Activated T-helper 1 cell treated with anti-CD3 and anti-CD28 coated beads, Interleukin-12 subunit alpha, Interleukin-12 subunit beta, Interleukin-2, Interleukin-4 antibody, amounts not matched to agents 30 ng/mL and 10 ng/mL and 1 ng/mL, durations not matched to agents 14 hours and 24 hours and 36 hours (primary cell): ENCODE data around the gene PDIA6. TPM values are rescaled to one million over a fixed set of nuclear protein-coding genes. Genes with fewer than 3 reads are reported as not detected.

Source experiments
- DNase-seq: peaks from one replicate; pipeline ENCODE4 v3.0.0; 2021; ENCODE audit warnings: low spot score
- H3K27ac Mint-ChIP-seq: one replicate; pipeline ENCODE4 v1.8.0; 2021; ENCODE audit warnings: mild to moderate bottlenecking, mixed read lengths
- H3K27me3 Mint-ChIP-seq: one replicate; pipeline ENCODE4 v1.8.0; 2022; ENCODE audit warnings: mild to moderate bottlenecking, moderate library complexity, mixed read lengths; ENCODE audit not compliant: insufficient read depth
- H3K36me3 Mint-ChIP-seq: one replicate; pipeline ENCODE4 v1.8.0; 2021; ENCODE audit warnings: low read depth, mixed read lengths
- H3K4me1 Mint-ChIP-seq: one replicate; pipeline ENCODE4 v1.8.0; 2021; ENCODE audit warnings: low read depth, mixed read lengths
- H3K4me3 Mint-ChIP-seq: one replicate; pipeline ENCODE4 v1.8.0; 2021; ENCODE audit warnings: mild to moderate bottlenecking, moderate library complexity, mixed read lengths
- H3K9me3 Mint-ChIP-seq: one replicate; pipeline ENCODE4 v1.8.0; 2021; ENCODE audit warnings: mixed read lengths
- intact Hi-C: fragments of 100-400 bp; cut with micrococcal nuclease; formaldehyde crosslinking; loops from one replicate; pipeline ENCODE4 v1.15.1; 2024
- total RNA-seq: library from RNA; stranded (reverse); gene quantifications from 2 replicates; pipeline ENCODE4 v1.2.3, GENCODE V29; 2022

The PDIA6 gene
- total RNA-seq, 1 donor from 2014 or later = 173 TPM

DNA sequence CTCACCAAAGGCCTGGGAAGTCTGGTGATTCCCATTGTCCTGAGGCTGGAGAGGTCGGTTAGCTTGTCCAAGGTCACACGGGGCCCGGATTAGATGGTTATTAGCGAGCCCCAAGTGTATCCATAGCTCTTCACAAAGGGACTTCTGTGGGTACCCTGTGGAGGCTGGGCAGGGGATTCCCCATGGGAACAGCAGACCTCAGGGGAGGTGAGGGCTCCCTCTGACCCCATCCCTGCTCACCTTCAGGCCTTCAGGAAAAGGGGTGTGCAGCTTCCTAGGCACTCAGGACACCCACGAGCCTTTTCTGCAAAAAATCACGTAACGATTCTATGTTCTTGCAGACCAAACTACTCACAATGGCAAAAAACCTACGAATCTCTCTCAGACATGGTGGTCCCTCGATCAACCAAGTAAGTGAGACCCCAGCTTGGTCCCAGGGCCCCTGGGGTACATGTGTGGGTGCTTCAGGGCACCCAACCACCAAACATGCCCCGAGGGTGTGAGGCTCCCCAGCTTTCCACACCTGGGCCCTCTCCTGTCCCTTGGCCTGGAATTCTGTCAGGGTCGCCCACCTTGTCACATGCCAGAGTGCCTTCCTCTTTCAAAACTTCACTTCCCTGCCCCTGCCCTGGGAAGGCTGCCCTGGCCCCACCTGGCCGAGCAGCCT, 40.3 kb downstream of the PDIA6 start:
- no peak overlapping the region for H3K27ac Mint-ChIP-seq
- intact Hi-C loops = no loop called here
- no peaks in the 10 kb centered on the region for H3K27me3 Mint-ChIP-seq
- no peak for DNase-seq
- no peaks in the 10 kb centered on the region for H3K36me3 Mint-ChIP-seq
- H3K9me3 Mint-ChIP-seq = no peaks in the 10 kb centered on the region
- H3K4me3 Mint-ChIP-seq = no peak overlapping the region
- H3K4me1 Mint-ChIP-seq = no peaks in the 10 kb centered on the region

DNA sequence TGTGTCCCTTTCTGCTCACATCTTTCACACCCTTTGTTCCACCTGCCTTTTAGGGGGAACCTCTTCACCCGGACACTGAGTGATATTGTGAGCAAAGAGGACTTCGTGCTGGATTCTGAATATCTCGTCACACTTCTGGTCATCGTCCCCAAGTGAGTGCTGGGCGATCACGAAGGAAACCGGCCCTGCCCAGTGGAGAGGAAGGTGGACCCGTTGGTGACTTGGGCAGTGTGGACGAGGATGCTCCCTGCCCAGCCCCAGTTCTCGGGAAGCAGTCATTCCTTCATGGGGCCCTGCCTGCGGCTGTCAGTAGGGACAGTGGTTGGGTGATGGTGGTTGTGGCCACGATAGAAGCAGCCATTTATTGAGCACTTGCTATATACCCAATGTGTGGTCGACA, 40.8 kb downstream of the PDIA6 start:
- Mint-ChIP-seq H3K4me1 (no peaks in the 10 kb centered on the region), H3K9me3 (no peaks in the 10 kb centered on the region), H3K27ac (no peak overlapping the region), H3K36me3 (no peaks in the 10 kb centered on the region), H3K27me3 (no peaks in the 10 kb centered on the region), H3K4me3 (no peak overlapping the region)
- intact Hi-C loops = no loop called here
- DNase-seq = no peak

DNA sequence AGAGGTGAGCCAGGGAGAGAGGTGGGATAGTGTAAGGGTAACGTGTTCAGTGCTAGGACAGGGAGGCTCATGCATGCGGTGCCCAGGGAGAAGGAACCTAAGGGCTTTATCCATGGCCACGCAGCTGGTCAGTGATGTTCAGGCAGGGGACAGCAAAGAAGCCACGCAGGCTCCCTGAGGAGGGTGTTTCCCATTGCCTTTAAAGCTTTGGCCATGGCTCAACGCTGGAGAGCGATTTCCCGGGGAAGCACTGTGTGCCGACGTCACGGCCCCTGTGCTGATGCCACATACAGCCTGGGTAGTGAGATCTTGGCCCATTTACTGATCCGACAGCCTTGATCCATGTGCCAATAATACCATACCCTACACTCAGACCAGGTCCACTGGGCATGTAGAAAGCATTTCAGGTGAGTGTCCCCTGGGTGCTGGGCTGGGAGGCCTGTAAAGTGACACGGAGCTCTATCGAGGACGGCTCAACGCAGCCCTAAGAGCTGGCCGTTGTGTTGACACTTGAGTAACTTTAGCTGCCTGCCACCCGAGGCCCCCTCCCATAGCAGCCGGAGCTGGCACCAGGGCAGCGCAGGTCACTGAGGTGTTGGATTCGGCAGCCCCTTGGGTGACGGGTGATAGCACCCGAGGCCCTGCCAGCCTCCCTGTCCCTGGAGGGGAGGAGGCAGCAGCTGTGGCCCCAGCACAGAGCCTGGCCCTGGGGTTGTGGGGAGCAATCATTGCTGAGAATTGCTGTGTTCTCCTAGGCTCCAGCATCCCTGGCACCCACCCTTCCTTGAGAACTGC, 41.4 kb downstream of the PDIA6 start:
- Mint-ChIP-seq H3K27ac (no peak overlapping the region), H3K27me3 (no peaks in the 10 kb centered on the region), H3K4me3 (no peak overlapping the region), H3K36me3 (no peaks in the 10 kb centered on the region), H3K9me3 (no peaks in the 10 kb centered on the region), H3K4me1 (no peaks in the 10 kb centered on the region)
- no peak for DNase-seq
- intact Hi-C loops = no loop called here

DNA sequence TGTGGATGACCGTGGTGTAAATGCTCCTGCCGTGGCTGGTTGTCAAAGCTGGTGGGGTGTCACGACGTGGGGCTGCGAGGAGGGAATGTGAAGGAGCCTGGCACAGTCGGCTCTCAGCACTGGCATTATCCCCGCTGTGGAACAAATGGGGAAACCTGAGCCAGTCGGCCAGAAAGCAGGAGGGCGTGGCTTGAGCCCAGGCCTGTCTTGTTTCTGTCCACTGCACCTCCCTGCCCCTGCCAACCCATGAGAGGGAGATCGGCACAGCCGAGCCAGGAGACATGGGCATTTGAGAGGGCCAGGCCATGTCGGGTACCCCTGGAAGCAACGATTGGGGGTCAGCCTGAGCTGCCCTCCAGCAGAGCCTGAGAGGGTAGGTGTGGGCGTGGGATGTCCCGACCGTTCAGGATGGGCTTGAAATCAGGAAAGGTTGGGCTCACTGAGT, 44.5 kb downstream of the PDIA6 start:
- H3K27ac Mint-ChIP-seq = no peak overlapping the region
- H3K4me1 Mint-ChIP-seq = no peaks in the 10 kb centered on the region
- no peaks in the 10 kb centered on the region for H3K9me3 Mint-ChIP-seq
- no peaks in the 10 kb centered on the region for H3K27me3 Mint-ChIP-seq
- DNase-seq = no peak
- H3K36me3 Mint-ChIP-seq = no peaks in the 10 kb centered on the region
- no peak overlapping the region for H3K4me3 Mint-ChIP-seq
- intact Hi-C loops = no loop called here

DNA sequence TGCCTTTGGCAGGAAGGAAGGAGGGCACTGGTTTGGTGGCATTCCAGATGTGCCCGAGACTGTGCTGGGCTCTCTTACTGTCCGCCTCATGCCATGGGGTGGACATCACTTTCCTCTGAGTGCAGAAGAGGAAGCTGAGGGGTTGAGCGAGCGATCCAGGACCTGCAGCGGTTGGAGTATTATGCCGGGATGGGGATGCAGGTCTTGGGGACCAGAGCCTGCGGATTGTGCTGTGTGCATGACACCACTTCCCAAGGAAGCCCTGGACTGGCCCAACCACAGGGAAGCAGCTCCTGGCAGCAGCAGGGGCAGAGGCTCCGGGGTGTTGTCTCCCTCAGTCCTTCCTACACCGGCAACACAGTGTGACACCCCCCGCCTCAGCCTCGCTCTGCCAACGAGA, 46.7 kb downstream of the PDIA6 start:
- Mint-ChIP-seq H3K4me3 (no peak overlapping the region), H3K4me1 (no peaks in the 10 kb centered on the region), H3K27me3 (no peaks in the 10 kb centered on the region), H3K9me3 (no peaks in the 10 kb centered on the region), H3K36me3 (no peaks in the 10 kb centered on the region), H3K27ac (no peak overlapping the region)
- intact Hi-C loops = no loop called here
- DNase-seq = no peak

DNA sequence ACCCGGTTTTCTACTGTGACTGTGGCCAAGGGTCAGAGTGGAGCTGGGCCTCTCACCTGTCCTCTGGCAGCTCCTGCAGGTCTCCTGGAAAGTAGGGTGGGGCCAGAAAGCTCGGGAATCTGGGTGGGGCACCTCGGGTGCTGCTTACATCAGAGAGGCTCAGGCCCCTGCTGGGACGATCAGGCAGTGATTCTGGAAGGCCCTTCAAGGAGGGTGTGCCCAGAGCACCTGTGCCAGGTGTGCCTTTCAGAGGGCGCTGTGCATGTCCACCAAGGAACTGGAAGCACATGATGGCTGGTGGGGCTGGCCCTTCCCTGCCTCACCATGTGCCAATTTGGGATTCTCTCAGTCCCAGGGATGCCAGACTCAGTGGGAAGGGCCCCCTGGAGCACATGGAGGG, 47.1 kb downstream of the PDIA6 start:
- Mint-ChIP-seq H3K4me3 (no peak overlapping the region), H3K27me3 (no peaks in the 10 kb centered on the region), H3K9me3 (no peaks in the 10 kb centered on the region), H3K36me3 (no peaks in the 10 kb centered on the region), H3K4me1 (no peaks in the 10 kb centered on the region), H3K27ac (no peak overlapping the region)
- intact Hi-C loops = no loop called here
- no peak for DNase-seq

DNA sequence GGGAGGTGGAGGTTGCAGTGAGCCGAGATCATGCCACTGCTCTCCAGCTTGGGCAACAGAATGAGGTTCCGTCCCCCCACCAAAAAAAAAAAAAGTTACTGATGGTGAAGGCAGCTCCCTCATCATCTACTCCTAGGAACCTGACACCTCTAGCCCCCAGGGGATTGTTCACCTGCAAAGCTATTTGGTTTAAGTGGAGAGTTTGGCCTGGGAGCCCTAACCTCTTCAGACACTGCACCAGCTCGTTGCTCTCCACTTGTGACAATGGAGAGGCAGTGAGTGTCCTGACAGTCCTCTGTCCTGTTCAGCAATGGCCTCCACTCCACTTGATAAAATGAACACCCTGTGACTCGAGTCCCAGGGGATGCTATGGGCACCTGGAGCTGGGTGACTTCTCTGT, 47.7 kb downstream of the PDIA6 start:
- Mint-ChIP-seq H3K4me3 (no peak overlapping the region), H3K27me3 (no peaks in the 10 kb centered on the region), H3K9me3 (no peaks in the 10 kb centered on the region), H3K27ac (no peak overlapping the region), H3K36me3 (no peaks in the 10 kb centered on the region), H3K4me1 (no peaks in the 10 kb centered on the region)
- no peak for DNase-seq
- intact Hi-C loops = no loop called here

DNA sequence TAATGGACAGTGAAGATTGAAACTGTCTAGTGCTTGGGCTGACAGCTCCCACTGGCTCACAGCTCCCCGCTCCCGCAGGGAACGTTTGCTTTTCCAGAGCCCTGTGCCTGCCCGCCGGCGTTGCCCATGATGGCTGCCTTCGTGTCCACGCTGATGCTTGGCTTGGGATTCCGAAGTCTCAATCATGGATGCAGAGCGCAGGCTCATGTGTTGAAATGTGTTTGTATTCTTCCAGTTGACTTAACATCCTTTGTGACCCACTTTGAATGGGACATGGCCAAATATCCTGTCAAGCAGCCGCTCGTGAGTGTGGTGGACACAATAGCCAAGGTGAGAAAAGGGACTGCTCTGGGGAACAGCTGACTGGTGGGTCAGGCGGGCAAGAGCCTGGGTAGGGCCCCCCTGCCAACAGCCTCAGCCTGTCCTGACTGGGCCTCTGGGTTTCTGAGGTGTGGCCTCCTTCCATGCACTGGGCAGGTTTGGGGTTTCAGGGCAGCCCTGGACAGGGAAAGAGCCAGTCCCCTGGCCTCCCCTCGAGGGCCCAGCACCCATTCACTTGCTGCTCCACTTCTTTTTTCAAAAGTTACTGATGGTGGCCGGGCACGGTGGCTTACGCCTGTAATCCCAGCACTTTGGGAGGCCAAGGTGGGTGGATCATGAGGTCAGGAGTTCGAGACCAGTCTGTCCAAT, 48.3 kb downstream of the PDIA6 start:
- no peak for DNase-seq
- Mint-ChIP-seq H3K27me3 (no peaks in the 10 kb centered on the region), H3K36me3 (no peaks in the 10 kb centered on the region)

DNA sequence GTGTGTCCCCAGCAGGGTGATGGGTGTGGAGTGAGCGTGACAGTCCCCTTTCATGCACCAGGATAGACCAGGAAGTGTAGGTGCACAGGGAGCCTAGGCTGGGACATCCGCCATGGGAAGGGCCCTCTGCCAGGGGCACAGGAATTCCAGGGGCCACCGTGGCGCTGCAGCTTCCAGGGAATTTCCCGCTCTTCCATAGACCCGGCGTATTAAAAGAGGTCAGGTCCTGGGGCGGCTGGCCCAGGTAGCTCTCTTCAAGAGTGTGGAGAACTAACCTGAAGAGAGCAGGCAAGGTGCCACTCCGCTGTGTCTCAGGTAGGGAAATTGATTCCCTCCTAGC, 49.2 kb downstream of the PDIA6 start:
- Mint-ChIP-seq H3K27ac (no peak overlapping the region), H3K36me3 (no peaks in the 10 kb centered on the region), H3K4me1 (no peaks in the 10 kb centered on the region), H3K27me3 (no peaks in the 10 kb centered on the region), H3K4me3 (no peak overlapping the region), H3K9me3 (no peaks in the 10 kb centered on the region)
- DNase-seq = no peak
- intact Hi-C loops = no loop called here

More for the DNA sequence above, 48.3 kb downstream of the PDIA6 start:
- Mint-ChIP-seq H3K9me3 (no peaks in the 10 kb centered on the region), H3K4me1 (no peaks in the 10 kb centered on the region), H3K27ac (no peak overlapping the region), H3K4me3 (no peak overlapping the region)
- intact Hi-C loops = no loop called here

DNA sequence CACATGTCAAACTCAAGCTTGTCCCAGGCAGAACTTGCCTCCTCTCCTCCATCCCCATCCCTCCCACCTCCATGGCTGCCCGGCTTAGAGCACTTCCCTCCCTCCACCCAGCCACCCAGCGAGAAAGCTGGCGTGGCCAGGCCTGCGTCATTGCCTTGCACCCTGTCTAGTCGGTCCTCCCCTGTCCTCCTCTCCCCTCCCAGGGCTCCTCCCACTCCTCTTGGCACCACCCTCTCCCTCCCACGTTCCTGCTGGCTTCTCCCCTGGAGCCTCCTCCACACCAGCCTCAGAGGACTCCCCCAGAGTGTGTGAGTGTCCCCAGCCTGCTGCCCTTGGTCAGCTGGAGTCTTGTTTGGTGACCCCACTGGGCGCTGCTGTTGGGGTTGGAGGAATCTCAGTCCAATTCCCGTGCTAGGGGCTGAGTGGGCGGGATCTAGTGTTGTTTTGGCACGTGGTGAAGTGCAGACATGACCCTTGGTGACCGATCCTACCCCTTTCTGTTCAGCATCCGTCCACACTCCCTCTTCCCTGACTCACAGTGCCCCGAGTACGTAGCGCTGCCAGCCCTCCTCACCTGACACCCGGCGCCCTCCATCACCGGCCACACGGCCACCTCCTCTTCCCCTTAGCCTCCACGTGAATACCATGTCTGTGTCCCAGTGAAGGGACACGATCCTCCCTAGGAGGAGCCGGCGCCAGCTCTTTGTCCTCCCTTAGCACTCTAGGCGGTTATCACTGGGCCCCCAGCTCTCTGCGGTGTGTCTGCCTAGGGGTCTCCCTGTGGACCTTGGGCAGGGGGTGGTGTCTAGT, 49.7 kb downstream of the PDIA6 start:
- Mint-ChIP-seq H3K27ac (no peak overlapping the region), H3K4me1 (no peaks in the 10 kb centered on the region), H3K36me3 (no peaks in the 10 kb centered on the region), H3K9me3 (no peaks in the 10 kb centered on the region), H3K27me3 (no peaks in the 10 kb centered on the region), H3K4me3 (no peak overlapping the region)
- intact Hi-C loops = no loop called here
- no peak for DNase-seq

DNA sequence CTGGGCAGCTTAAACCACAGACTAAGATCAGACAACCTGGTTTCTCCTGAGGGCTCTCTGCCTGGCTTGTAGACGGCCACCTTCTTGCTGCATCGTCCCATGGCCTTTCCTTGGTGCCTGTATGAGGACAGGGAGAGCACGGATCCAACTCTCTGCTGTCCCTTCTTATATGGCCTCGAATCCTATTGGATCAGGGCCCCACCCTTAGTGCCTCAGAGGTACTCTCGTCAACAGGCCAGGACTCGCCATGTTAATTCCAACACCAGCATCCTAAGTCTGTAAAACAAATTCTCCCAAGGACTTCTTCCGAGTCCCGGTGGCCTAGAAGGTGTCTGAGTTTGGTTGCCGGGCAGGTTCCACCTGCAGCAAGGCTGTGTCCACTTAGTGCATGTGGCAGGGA, 51.0 kb downstream of the PDIA6 start:
- Mint-ChIP-seq H3K4me1 (no peaks in the 10 kb centered on the region), H3K27me3 (no peaks in the 10 kb centered on the region), H3K4me3 (no peak overlapping the region), H3K9me3 (no peaks in the 10 kb centered on the region), H3K36me3 (no peaks in the 10 kb centered on the region), H3K27ac (no peak overlapping the region)
- no peak for DNase-seq
- intact Hi-C loops = no loop called here

DNA sequence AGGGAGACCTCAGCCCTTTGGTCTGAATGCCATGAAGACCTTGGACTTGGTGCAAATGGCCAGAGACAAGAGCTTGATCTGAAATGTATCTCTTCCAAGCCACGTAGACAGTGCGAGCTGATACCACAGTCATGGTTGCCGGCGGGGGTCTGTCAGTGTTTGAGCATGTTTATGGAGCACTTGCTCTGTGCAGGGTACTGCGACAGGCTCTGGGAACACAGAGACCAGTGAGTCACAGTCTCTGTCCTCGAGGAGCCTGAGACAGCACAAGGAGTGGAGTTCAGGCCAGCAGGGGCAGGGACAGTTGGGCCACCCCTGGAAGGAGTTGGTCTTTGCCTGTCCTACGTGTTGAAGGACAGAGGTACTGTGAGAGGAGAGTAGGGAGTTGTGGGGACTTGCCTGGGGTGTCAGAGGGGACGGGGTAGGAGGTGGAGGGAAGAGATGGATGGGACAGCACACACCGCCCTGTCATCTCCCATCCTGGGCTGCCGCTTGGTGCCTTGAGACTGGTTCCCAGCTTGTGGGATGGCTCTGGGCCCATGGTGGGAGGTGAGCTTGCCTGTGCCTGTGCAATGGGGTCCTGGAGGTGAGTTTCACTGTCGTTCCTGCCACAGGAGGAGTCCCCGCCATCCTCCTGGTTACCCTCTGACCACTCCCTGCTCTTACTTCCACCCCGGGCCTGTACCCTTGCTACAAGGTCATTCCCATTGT, 51.6 kb downstream of the PDIA6 start:
- intact Hi-C loops = no loop called here
- H3K4me3 Mint-ChIP-seq = no peak overlapping the region

More for the DNA sequence above, 51.6 kb downstream of the PDIA6 start:
- H3K9me3 Mint-ChIP-seq = no peaks in the 10 kb centered on the region
- no peaks in the 10 kb centered on the region for H3K27me3 Mint-ChIP-seq
- H3K27ac Mint-ChIP-seq = no peak overlapping the region
- H3K36me3 Mint-ChIP-seq = no peaks in the 10 kb centered on the region
- DNase-seq = no peak
- H3K4me1 Mint-ChIP-seq = no peaks in the 10 kb centered on the region
